PFSK-1 (cell line): ENCODE results near the gene VPS8.

Experiments
- FOXP2 ChIP-seq: optimal IDR thresholded peaks from 2 replicates; pipeline ENCODE3; 2011; ENCODE audit warnings: borderline replicate concordance, control low read depth, inconsistent platforms; ENCODE audit not compliant: insufficient read depth; ENCODE audit errors: extremely low read length, extremely low read depth
- POLR2AphosphoS5 ChIP-seq: IDR thresholded peaks from 2 replicates; pipeline ENCODE4 v1.6.1; 2012; ENCODE audit warnings: low read depth, mild to moderate bottlenecking, control low read depth, low read length, moderate library complexity
- REST ChIP-seq, 2 experiments: IDR thresholded peaks; 2 replicates each; pipeline versions ENCODE4 v1.6.1 to v1.8.0; 2011 to 2012; ENCODE audit warnings: low read depth in 2 of 2, low read length in 2 of 2, control low read depth in 1 of 2, inconsistent platforms in 1 of 2, mild to moderate bottlenecking in 1 of 2, moderate library complexity in 1 of 2; ENCODE audit not compliant: insufficient read depth in 1 of 2
- SIN3A ChIP-seq: IDR thresholded peaks from 2 replicates; pipeline ENCODE4 v1.6.1; 2012; ENCODE audit warnings: mild to moderate bottlenecking, low read length, moderate library complexity, borderline replicate concordance; ENCODE audit not compliant: insufficient read depth
- TAF1 ChIP-seq: IDR thresholded peaks from 2 replicates; pipeline ENCODE4 v1.6.1; 2012; ENCODE audit warnings: low read length, control low read depth, borderline replicate concordance; ENCODE audit not compliant: insufficient read depth

The VPS8 gene

GRCh38 chr3:184823990-184824389 is 12.0 kb downstream of the VPS8 start:
- TF ChIP-seq POLR2AphosphoS5 (no peak), FOXP2 (no peak), SIN3A (no peak), TAF1 (no peak)

GRCh38 chr3:184825121-184825820 is 13.3 kb downstream of the VPS8 start:
- no peak for TF ChIP-seq FOXP2
- TF ChIP-seq POLR2AphosphoS5 = no peak
- TF ChIP-seq REST (IDR thresholded peaks at IDR 0.05; ENCODE audit: insufficient read depth in 1 of 2, low read depth in 2 of 2, low read length in 2 of 2) = no peak

DNA sequence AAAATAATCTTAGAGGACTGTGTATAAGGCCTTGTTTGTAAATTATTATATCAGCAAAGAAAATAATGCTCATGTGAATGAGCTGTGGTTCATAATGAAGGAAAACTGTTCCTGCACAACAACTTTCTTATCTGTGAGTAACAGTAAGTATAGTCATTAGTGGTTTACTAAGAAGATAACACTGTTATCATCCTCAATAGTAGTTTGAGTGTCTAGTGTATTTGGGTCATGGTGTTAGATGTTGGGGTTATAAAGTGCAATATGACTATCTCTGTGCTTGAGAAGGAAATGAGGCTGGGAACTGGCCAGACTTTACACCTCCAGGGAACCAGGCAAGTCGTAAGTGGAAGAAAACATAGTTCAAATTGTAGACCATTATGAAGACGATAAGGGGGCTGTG is 15.6 kb downstream of the VPS8 start:
- TF ChIP-seq SIN3A = no peak
- no peak for TF ChIP-seq REST (IDR thresholded peaks at IDR 0.05; ENCODE audit: insufficient read depth in 1 of 2, low read depth in 2 of 2, low read length in 2 of 2)
- no peak for TF ChIP-seq POLR2AphosphoS5
- no peak for TF ChIP-seq TAF1
- no peak for TF ChIP-seq FOXP2

GRCh38 chr3:184832044-184832443 is 20.1 kb downstream of the VPS8 start:
- no peak for TF ChIP-seq FOXP2
- no peak for TF ChIP-seq TAF1
- TF ChIP-seq POLR2AphosphoS5 = no peak
- no peak for TF ChIP-seq REST (IDR thresholded peaks at IDR 0.05; ENCODE audit: insufficient read depth in 1 of 2, low read depth in 2 of 2, low read length in 2 of 2)
- no peak for TF ChIP-seq SIN3A

DNA sequence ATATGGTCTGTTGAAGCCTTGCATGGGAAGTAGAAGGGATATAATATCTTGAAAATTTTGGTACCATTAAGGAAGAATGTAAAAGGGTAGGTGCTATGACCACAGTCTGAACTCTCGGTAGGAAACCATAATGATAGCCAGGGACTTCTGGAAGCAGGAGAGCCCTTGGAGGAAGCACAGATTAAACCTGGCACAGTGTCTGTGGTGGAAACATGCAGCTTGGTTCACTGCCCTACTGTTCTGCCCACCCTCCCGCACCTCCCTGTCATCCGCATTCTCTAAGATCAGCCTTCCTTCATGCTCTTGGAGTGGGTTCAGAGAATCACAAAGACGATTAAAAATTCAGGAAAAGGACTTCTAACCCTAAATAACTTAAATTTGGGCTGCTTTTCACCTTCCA is 20.9 kb downstream of the VPS8 start:
- no peak for TF ChIP-seq POLR2AphosphoS5
- no peak for TF ChIP-seq SIN3A
- no peak for TF ChIP-seq FOXP2

DNA sequence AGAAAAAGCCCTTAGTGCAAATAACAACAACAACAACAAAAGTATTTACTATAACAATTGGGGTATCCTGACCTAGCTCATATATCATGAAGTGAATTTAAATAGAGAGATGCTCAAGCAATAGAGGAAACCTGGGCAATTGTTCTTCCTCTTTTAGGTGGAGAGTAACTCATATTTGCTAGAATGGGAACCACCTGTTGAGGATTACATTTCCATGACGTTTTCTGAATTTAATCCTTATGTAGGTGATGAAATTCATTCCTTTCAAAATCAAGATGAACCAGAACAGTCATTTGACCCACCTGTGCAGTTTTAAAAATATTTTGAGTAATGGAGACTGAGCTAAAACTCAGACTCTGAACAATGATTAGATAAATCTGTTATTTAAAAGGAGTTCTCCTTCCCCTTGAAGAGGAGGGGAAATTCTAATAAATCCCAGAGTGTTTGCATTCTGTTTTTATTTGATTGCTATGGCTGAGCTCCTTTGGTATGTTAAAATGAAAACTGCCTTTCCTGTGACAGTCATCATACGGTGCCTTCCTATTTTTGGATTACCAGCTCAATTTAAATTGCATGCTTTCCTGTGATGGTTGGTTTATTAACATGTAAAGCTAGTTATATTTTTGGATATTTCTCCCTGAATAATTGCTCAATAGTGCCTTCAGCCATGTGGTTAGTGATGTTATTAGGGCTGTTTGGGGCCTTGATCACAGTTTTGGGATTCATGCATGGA is 24.3 kb downstream of the VPS8 start:
- no peak for TF ChIP-seq REST (IDR thresholded peaks at IDR 0.05; ENCODE audit: insufficient read depth in 1 of 2, low read depth in 2 of 2, low read length in 2 of 2)
- TF ChIP-seq TAF1 = no peak
- TF ChIP-seq POLR2AphosphoS5 = no peak
- no peak for TF ChIP-seq FOXP2
- no peak for TF ChIP-seq SIN3A
